A549 (cell line): Measurements from ENCODE around the gene FXN. TPM values are rescaled to one million over a fixed set of nuclear protein-coding genes. Genes with fewer than 3 reads are reported as not detected.

Source experiments
- ATAC-seq, 2 experiments: fragments of 200-7000 bp in 1 of 2; fragments of >200 bp in 1 of 2; cut with Nextera tagmentation in 1 of 2; cut with Tn5 transposase in 1 of 2; 3 replicates each; pipeline versions ENCODE4 v1.8.0 to v1.9.1; 2018 to 2020; ENCODE audit warnings: mild to moderate bottlenecking in 1 of 2, moderate library complexity in 1 of 2
- CTCF ChIA-PET: fragments of 300-600 bp; sonication (Branson Sonifier 250); formaldehyde crosslinking; extraction: SDS; loops from one replicate; lab custom pipeline; 2021; ENCODE audit warnings: antibody characterized with exemption, inconsistent platforms; lab: Yijun Ruan, JAX
- POLR2A ChIA-PET: fragments of 350-600 bp; formaldehyde crosslinking; extraction: SDS; loops from one replicate; lab custom pipeline; 2021; ENCODE audit warnings: antibody characterized with exemption, inconsistent platforms; lab: Yijun Ruan, JAX
- DNase-seq, 2 experiments: peaks; one replicate each; pipeline versions ENCODE4 v3.0.0 to v3.0.0-alpha.2; 2011 to 2016; ENCODE audit warnings: low read depth in 1 of 2, low spot score in 1 of 2
- FAIRE-seq: peaks from 2 replicates; lab custom pipeline; 2011; peaks lifted over from hg19 to GRCh38; lab: Jason Lieb, UNC
- H3K27ac ChIP-seq, 2 experiments: fragments of >200 bp; sonication (Bioruptor Twin); formaldehyde crosslinking; 3 replicates each; pipeline ENCODE4 v1.5.1; 2016 to 2017
- H3K4me1 ChIP-seq: fragments of >200 bp; sonication (Bioruptor Twin); formaldehyde crosslinking; 3 replicates; pipeline ENCODE4 v1.6.1; 2016
- H3K4me2 ChIP-seq: fragments of >200 bp; sonication (Bioruptor Twin); formaldehyde crosslinking; 3 replicates; pipeline ENCODE4 v1.6.1; 2016
- H3K4me3 ChIP-seq: fragments of >200 bp; sonication (Bioruptor Twin); formaldehyde crosslinking; 3 replicates; pipeline ENCODE4 v1.5.1; 2016
- H3K9me3 ChIP-seq: fragments of >200 bp; sonication (Bioruptor Twin); formaldehyde crosslinking; 3 replicates; pipeline ENCODE4 v1.6.1; 2016
- ATOH8 ChIP-seq: fragments of 250-450 bp; sonication (Bioruptor Pico); IDR thresholded peaks from 2 replicates; pipeline ENCODE4 v1.5.0; 2020; ENCODE audit warnings: low read depth, mild to moderate bottlenecking, moderate library complexity
- BCL3 ChIP-seq: fragments of >200 bp; sonication (Bioruptor Twin); formaldehyde crosslinking; IDR thresholded peaks from 3 replicates; pipeline ENCODE4 v1.6.1; 2016
- CTCF ChIP-seq: fragments of >200 bp; sonication (Bioruptor Twin); formaldehyde crosslinking; IDR thresholded peaks from 3 replicates; pipeline ENCODE4 v1.5.1; 2016
- EHMT2 ChIP-seq: fragments of 200-600 bp; sonication (generic); IDR thresholded peaks from 2 replicates; pipeline ENCODE4 v1.6.1; 2016; ENCODE audit warnings: antibody characterized with exemption, low read depth, mild to moderate bottlenecking, moderate library complexity
- ELK1 ChIP-seq: fragments of 150-350 bp; IDR thresholded peaks from 2 replicates; pipeline ENCODE4 v1.6.1; 2014; ENCODE audit warnings: low read depth, mild to moderate bottlenecking, low read length
- ESRRA ChIP-seq: fragments of 150-350 bp; IDR thresholded peaks from 2 replicates; pipeline ENCODE4 v1.6.1; 2014; ENCODE audit warnings: mild to moderate bottlenecking, low read length, borderline replicate concordance
- HDAC2 ChIP-seq: fragments of 200-600 bp; sonication (generic); IDR thresholded peaks from 2 replicates; pipeline ENCODE4 v1.6.1; 2016
- HOXB13 ChIP-seq: fragments of 250-450 bp; sonication (Bioruptor Pico); IDR thresholded peaks from 2 replicates; pipeline ENCODE4 v1.5.0; 2020; ENCODE audit warnings: low read depth, mild to moderate bottlenecking, moderate library complexity
- JUNB ChIP-seq: fragments of >200 bp; sonication (Bioruptor Twin); formaldehyde crosslinking; IDR thresholded peaks from 2 replicates; pipeline ENCODE4 v1.6.1; 2016
- MAFK ChIP-seq: fragments of 450-650 bp; IDR thresholded peaks from 2 replicates; pipeline ENCODE4 v1.6.1; 2014; ENCODE audit not compliant: partially characterized antibody
- MAX ChIP-seq: IDR thresholded peaks from 2 replicates; pipeline ENCODE4 v1.6.1; 2012
- MAZ ChIP-seq: fragments of 150-350 bp; IDR thresholded peaks from 2 replicates; pipeline ENCODE4 v1.6.1; 2014; ENCODE audit warnings: antibody characterized with exemption, low read depth, low read length, borderline replicate concordance
- NFE2L2 ChIP-seq: fragments of 150-350 bp; conservative IDR thresholded peaks from 2 replicates; pipeline ENCODE4 v1.6.1; 2014; ENCODE audit warnings: low read length
- REST ChIP-seq: fragments of 200-600 bp; sonication (generic); IDR thresholded peaks from 2 replicates; pipeline ENCODE4 v1.6.1; 2016; ENCODE audit warnings: antibody characterized with exemption, mild to moderate bottlenecking, moderate library complexity
- SREBF2 ChIP-seq: fragments of 450-650 bp; IDR thresholded peaks from 2 replicates; pipeline ENCODE4 v1.6.1; 2014; ENCODE audit warnings: mild to moderate bottlenecking, moderate library complexity
- ZNF302 ChIP-seq: fragments of 250-450 bp; sonication (Bioruptor Pico); IDR thresholded peaks from 2 replicates; pipeline ENCODE4 v1.9.0; 2021; ENCODE audit warnings: inconsistent platforms, mild to moderate bottlenecking, moderate library complexity
- WGBS: methylation state at CpG from one replicate; pipeline ENCODE4 v1.1.6; 2017; ENCODE audit errors: missing lambda C conversion rate; 5-methylcytosine and 5-hydroxymethylcytosine counted together
- polyA plus RNA-seq, 4 experiments: library from polyadenylated mRNA; depleted of rRNA in 3 of 4; stranded (reverse); fragments of >200 nt; fragmentation: RNase III in 1 of 4; extraction: RNeasy Plus Mini Kit Qiagen cat#74134 plus additional on column Dnase treatment in 1 of 4; gene quantifications; 2 replicates in 3 of 4; 3 replicates in 1 of 4; pipeline ENCODE4 v1.2.3, GENCODE V29; 2011 to 2017

FXN gene
- polyA plus RNA-seq, 2 of the 4 experiments (the other 2 are of a cell fraction), result 22.5 to 26.0 TPM

- no peak for TF ChIP-seq HOXB13
- TF ChIP-seq MAX, result no peak
- TF ChIP-seq ZNF302, result no peak
- TF ChIP-seq ATOH8 (CRISPR knock-in tag), result no peak
- no peak for TF ChIP-seq ELK1
- TF ChIP-seq JUNB, result no peak
- TF ChIP-seq SREBF2, result no peak
Measured at GRCh38 chr9:69034071-69034470, 1.5 kb upstream of the FXN start (continued).

GRCh38 chr9:69036309-69036708 is 757 bp downstream of the FXN start:
- TF ChIP-seq ESRRA, result 0 out of 2 replicates have a peak, but pooled peaks have one; percentile 29
- no peak for TF ChIP-seq JUNB
- TF ChIP-seq HDAC2, result 0 out of 2 replicates have a peak, but pooled peaks have one; percentile 18
- ChIA-PET POLR2A (interaction anchor here (1.0 to 2.2 kb wide), 5 partner anchors 8 to 157 kb away, joined by 3 to 14 read pairs (median 6); no protein-coding TSS in a partner anchor), CTCF (interaction anchor here (0.6 to 7.6 kb wide), 20 partner anchors 12 to 1605 kb away, joined by 3 to 90 read pairs (median 4); no protein-coding TSS in a partner anchor)
- Histone ChIP-seq H3K4me3 (peak overlapping the region; percentile 70), H3K4me2 (peak overlapping the region; percentile 90), H3K27ac (peak overlapping the region; percentile 93 to 98), H3K4me1 (peaks cover 7% of the 10 kb centered on the region; the same call in 2 of the 3 replicates), H3K9me3 (no peaks in the 10 kb centered on the region)
- WGBS, result under 1% methylated on average over 14 of the region's 14 CpGs
- ATAC-seq, result peak in 1 of 2 experiments; percentile 25; a peak in 2 of 6 replicates
- FAIRE-seq, result no peak
- peak in 1 of 2 experiments; percentile 31 for DNase-seq

- no peaks in the 10 kb centered on the region for H3K9me3 ChIP-seq
- TF ChIP-seq ATOH8 (CRISPR knock-in tag) (no peak), MAFK (no peak), CTCF (no peak), BCL3 (no peak), MAX (no peak), MAZ (no peak), NFE2L2 (no peak), ESRRA (no peak), REST (no peak), EHMT2 (no peak)
- TF ChIP-seq, all 56 proteins: peak for 0
- ChIA-PET CTCF (interaction anchor here (0.6 to 7.6 kb wide), 9 partner anchors 12 to 1606 kb away, joined by 3 to 90 read pairs (median 4); no protein-coding TSS in a partner anchor), POLR2A (interaction anchor here (1.0 to 2.2 kb wide), 3 partner anchors 8 to 121 kb away, joined by 3 to 6 read pairs (median 5); no protein-coding TSS in a partner anchor)
- Histone ChIP-seq H3K4me3 (peak overlapping the region; percentile 70), H3K4me2 (peak overlapping the region; percentile 90), H3K4me1 (peaks cover 7% of the 10 kb centered on the region; the same call in 2 of the 3 replicates), H3K27ac (peak overlapping the region; percentile 93 to 98; a peak in 5 of 6 replicates)
- FAIRE-seq, result no peak
- whole genome bisulfite sequencing, result 76% methylated on average over 10 of the region's 10 CpGs
- no peak for DNase-seq
- no peak for ATAC-seq
Measured at GRCh38 chr9:69036799-69037198, 1.2 kb downstream of the FXN start.
